GM12891 (cell line): ENCODE data around the gene SLC12A3.

Source experiments
- POLR2A ChIP-seq: IDR thresholded peaks from 2 replicates; pipeline ENCODE4 v1.6.1; 2011; ENCODE audit warnings: low read depth, low read length, control low read depth
- POLR2AphosphoS5 ChIP-seq: IDR thresholded peaks from 2 replicates; pipeline ENCODE4 v1.6.1; 2011; ENCODE audit warnings: low read depth, low read length, control low read depth
- TAF1 ChIP-seq: IDR thresholded peaks from 2 replicates; pipeline ENCODE4 v1.6.1; 2011; ENCODE audit warnings: low read depth, low read length, control low read depth

DNA sequence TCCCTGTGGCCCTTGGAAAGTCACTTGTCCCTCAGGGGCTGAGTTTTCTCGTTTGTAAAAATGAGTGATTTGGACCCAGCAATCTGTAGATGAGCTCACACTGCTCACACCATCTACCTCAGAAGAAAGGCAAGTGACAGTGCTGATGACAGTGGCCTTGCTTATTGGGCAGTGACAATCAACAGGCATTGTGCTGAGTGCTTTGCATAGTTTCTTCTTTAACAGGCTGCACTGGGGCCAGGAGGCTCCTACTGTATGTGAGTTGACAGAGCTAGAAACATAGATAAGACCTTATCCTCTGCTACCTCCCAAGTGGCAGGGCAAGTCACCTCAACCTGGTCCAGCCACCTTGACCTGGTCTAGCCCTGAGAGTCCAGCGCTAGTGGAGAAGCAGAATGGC, 29.7 kb upstream of the SLC12A3 start:
- no peak for TF ChIP-seq POLR2A
- TF ChIP-seq TAF1 = no peak
- no peak for TF ChIP-seq POLR2AphosphoS5
